Large intestine (tissue), 3 donors: Measurements from ENCODE around the gene ABCA13. TPM values are rescaled to one million over a fixed set of nuclear protein-coding genes. Genes with fewer than 3 reads are reported as not detected.
A peak's percentile ranks its signal among the peaks of the same experiment; 100 is the strongest.

ENCODE experiments used
- DNase-seq, 2 donors: peaks; one replicate each; pipeline versions ENCODE4 v3.0.0 to v3.0.0-alpha.2; 2013
- H3K27ac ChIP-seq: one replicate; pipeline ENCODE4 v1.5.1; 2013; ENCODE audit warnings: low read length
- H3K27me3 ChIP-seq: 2 replicates; pipeline ENCODE4 v1.6.1; 2013; ENCODE audit warnings: low read length; ENCODE audit not compliant: control insufficient read depth, insufficient read depth
- H3K36me3 ChIP-seq: 2 replicates; pipeline ENCODE4 v1.6.1; 2013; ENCODE audit warnings: low read length; ENCODE audit not compliant: control insufficient read depth, insufficient read depth
- H3K4me1 ChIP-seq: one replicate; pipeline ENCODE4 v1.6.1; 2013; ENCODE audit warnings: low read length; ENCODE audit not compliant: control insufficient read depth, insufficient read depth
- H3K4me3 ChIP-seq: one replicate; pipeline ENCODE4 v1.5.1; 2013; ENCODE audit warnings: low read length
- H3K9me3 ChIP-seq: one replicate; pipeline ENCODE4 v1.6.1; 2013; ENCODE audit warnings: mild to moderate bottlenecking, low read depth, low read length, moderate library complexity; ENCODE audit not compliant: control insufficient read depth
- WGBS: methylation state at CpG from one replicate; pipeline ENCODE4 v1.1.5; 2013; ENCODE audit warnings: low lambda C conversion rate; ENCODE audit not compliant: insufficient coverage; 5-methylcytosine and 5-hydroxymethylcytosine counted together
- polyA plus RNA-seq: library from polyadenylated mRNA; unstranded; fragments of 120-200 nt; gene quantifications from one replicate; pipeline ENCODE4 v1.2.1, GENCODE V29; 2013

Gene ABCA13
- polyA plus RNA-seq, 1 donor = 0.28 TPM

DNA sequence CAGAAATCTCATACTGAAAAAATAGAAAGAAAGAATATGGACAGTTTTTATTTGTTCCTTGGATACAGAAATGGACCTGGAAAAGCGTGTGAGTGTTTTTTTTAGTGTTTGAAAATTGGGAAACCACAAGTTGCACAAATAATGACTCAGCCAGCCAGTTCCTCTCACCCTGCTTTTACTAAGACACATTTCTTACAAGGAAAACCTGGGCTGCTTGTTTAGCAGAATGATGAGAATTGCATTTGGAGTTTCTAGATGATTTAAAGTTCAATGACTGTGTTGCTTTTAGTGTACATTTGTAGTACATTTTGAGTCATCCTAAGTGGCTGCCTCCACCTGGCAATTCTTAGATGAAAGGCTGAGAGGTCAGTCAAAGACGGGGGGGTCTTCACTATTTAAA lies 218.7 kb downstream of the ABCA13 start:
- Histone ChIP-seq H3K36me3 (no peaks in the 10 kb centered on the region), H3K4me1 (no peaks in the 10 kb centered on the region), H3K27ac (no peak overlapping the region)

DNA sequence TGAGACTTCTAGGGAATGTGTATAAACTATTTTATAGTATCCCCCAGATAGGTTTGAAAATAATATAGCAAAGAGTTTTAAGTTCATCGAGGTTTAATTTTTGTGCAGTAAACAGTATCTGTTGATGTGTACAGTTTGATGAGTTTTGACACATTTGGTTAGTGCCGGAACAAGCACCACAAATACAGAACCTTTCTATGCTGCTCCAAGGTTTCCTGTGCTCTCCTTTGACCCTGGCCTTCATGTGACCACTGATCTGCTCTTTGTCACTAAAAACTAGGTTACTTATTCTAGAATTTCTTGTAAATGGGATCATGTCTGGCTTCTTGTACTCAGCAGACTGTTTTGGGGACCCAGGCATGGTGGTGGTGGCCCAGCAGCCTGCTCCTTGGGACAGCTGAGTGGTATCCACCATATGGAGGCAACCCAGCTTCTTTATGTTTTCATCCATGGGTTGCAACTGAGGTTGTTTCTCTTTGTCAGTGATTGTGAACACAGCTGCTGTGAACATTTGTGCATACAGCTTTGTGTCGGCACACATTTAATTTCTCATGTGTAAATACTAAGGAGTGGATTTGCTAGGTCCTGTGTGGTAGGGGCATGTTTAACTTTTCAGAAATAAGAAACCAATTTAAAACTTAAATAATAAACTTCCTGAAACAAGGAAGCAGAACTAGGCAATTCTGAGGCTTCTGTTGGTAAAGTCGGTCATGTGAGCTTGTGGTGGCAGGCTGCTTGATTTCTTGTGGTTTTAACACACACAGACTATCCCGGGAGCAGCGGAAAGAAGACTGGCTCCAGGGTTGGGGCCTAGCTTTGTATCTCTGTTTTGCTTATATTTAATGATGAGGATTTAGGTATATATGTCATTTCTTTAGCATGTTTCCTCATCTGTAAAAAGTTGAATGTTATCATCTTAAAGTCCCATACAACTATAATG lies 219.4 kb downstream of the ABCA13 start:
- H3K27ac ChIP-seq = no peak overlapping the region
- 80% methylated on average over 2 of the region's 6 CpGs for WGBS

More for the DNA sequence above, 218.7 kb downstream of the ABCA13 start:
- no peaks in the 10 kb centered on the region for H3K9me3 ChIP-seq
- peak in 1 of 2 donors; percentile 5 for DNase-seq
- no peak overlapping the region for H3K4me3 ChIP-seq
- H3K27me3 ChIP-seq = no peaks in the 10 kb centered on the region
- WGBS = no CpG with 5 or more reads among the region's 2 CpGs

DNA sequence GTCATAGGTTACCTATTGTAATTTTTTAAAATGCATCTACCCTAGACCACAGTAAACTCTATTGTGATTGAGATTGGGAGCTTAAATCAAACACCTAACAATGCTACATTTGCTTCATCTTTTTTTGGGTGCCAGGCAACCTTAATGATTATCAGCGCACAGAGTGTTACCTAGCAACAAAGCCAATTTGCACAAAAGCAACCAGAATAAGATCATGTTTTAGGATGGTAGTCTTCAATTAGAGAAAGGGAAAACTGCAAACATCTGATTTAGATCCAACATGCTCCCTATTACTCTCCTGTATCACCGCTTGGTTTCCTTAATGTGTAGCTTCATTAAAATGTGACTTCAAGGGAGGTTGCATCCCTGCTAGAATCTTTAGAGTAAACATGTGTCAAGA lies 226.9 kb downstream of the ABCA13 start:
- no peak overlapping the region for H3K27ac ChIP-seq
- no peak overlapping the region for H3K4me3 ChIP-seq
- H3K4me1 ChIP-seq = no peaks in the 10 kb centered on the region
- no peak for DNase-seq
- no CpG with 5 or more reads among the region's 2 CpGs for WGBS
- H3K36me3 ChIP-seq = no peaks in the 10 kb centered on the region
- H3K9me3 ChIP-seq = no peaks in the 10 kb centered on the region
- no peaks in the 10 kb centered on the region for H3K27me3 ChIP-seq

More for the DNA sequence above, 219.4 kb downstream of the ABCA13 start:
- Histone ChIP-seq H3K27me3 (no peaks in the 10 kb centered on the region), H3K4me1 (no peaks in the 10 kb centered on the region), H3K4me3 (no peak overlapping the region), H3K9me3 (no peaks in the 10 kb centered on the region), H3K36me3 (no peaks in the 10 kb centered on the region)
- DNase-seq = no peak

DNA sequence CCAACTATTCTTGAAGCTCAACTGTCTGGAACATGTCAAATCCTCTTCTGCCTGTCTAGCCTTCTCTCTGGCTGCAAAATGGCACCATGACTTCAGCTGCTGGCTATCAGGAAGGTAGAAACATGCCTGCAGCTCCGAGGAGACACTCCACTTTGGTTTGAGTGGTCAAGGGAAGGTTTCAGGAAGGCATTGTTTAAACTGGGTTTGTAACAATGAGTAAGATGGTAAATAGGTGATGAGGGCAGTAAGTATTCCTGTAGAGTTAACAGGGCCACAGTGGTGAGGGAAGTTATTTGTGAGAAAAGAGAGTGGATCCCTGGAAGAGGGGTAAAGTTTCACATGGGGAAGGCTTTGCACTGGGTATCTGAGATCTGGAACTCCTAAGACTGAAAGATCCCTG lies 231.5 kb downstream of the ABCA13 start:
- Histone ChIP-seq H3K36me3 (no peaks in the 10 kb centered on the region), H3K27me3 (no peaks in the 10 kb centered on the region), H3K4me3 (no peak overlapping the region), H3K9me3 (no peaks in the 10 kb centered on the region), H3K27ac (no peak overlapping the region), H3K4me1 (no peaks in the 10 kb centered on the region)
- WGBS = no CpG with 5 or more reads among the region's 1 CpG
- DNase-seq = no peak

DNA sequence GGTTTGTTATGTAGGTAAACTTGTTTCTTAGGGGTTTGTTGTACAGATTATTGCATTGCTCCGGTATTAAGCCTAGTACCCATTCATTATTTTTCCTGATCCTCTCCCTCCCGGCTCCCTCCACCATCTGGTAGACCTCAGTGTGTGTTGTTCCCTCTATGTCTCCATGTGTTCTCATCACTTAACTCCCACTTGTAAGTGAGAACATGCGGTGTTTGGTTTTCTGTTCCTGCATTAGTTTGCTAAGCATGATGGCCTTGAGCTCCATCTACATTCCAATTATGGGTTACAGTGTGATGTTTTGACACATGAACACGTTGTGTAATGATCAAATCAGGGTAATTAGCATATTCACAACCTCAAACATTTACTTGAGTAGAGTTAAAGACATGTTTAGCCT lies 237.5 kb downstream of the ABCA13 start:
- Histone ChIP-seq H3K4me3 (no peak overlapping the region), H3K27me3 (no peaks in the 10 kb centered on the region), H3K27ac (no peak overlapping the region), H3K36me3 (no peaks in the 10 kb centered on the region), H3K4me1 (no peaks in the 10 kb centered on the region), H3K9me3 (no peaks in the 10 kb centered on the region)
- DNase-seq = no peak
- WGBS = no CpG with 5 or more reads among the region's 4 CpGs

DNA sequence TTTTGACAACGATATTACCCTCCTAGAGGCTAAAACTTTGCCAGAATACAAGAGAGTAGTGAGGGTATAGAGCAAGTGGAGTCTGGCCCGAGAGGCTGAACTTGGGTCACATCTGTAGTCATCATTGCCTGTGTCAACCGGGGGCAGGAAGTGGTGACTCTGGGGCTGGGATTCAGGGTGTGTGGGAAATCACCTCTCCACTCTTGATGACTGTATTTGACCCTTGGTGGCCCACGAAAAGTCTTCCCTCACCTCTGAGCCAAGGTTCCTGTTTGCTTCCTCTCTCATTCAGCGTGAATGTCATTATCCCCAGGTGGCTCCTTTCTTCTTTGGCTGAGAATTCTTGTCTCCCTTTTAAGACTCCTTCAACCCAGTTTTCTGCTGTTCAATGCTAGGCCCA lies 240.4 kb downstream of the ABCA13 start:
- H3K9me3 ChIP-seq = no peaks in the 10 kb centered on the region
- no CpG with 5 or more reads among the region's 5 CpGs for WGBS
- H3K4me3 ChIP-seq = no peak overlapping the region
- no peaks in the 10 kb centered on the region for H3K27me3 ChIP-seq
- no peak for DNase-seq
- H3K36me3 ChIP-seq = no peaks in the 10 kb centered on the region
- no peaks in the 10 kb centered on the region for H3K4me1 ChIP-seq
- no peak overlapping the region for H3K27ac ChIP-seq

DNA sequence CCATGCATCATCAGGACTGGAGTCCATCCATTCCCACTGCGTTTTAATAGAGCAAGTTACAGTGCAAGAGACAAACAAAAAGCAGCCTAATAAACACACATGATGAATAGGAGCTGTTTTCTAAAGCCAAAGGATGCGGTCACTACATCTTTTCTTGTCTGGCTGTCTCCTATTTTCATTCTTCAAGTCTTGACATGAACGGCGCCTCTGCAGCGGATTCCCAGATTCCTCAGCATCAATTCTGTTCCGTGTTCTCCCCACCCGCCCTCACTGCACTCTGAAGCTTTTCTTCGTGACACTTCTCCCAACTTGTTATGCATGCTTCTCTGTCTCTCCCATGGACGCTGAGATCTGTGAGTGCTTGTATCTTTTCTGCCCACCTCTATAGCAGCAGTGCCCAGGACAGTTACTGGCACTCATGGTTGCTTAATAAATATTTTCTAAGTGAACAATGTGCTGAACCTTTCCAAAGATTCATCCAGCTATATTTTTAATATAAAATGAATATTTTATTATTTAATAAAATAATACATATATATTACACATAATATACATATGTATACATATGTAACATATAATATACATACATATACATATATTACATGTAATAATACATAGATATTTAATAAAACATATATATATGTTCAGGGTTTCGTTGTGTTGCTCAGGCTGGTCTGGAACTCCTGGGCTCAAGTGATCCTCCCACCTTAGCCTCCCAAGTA lies 242.9 kb downstream of the ABCA13 start:
- Histone ChIP-seq H3K27me3 (no peaks in the 10 kb centered on the region), H3K9me3 (no peaks in the 10 kb centered on the region), H3K4me3 (no peak overlapping the region), H3K36me3 (no peaks in the 10 kb centered on the region), H3K4me1 (no peaks in the 10 kb centered on the region), H3K27ac (no peak overlapping the region)
- 81% methylated on average over 8 of the region's 10 CpGs for WGBS
- no peak for DNase-seq

DNA sequence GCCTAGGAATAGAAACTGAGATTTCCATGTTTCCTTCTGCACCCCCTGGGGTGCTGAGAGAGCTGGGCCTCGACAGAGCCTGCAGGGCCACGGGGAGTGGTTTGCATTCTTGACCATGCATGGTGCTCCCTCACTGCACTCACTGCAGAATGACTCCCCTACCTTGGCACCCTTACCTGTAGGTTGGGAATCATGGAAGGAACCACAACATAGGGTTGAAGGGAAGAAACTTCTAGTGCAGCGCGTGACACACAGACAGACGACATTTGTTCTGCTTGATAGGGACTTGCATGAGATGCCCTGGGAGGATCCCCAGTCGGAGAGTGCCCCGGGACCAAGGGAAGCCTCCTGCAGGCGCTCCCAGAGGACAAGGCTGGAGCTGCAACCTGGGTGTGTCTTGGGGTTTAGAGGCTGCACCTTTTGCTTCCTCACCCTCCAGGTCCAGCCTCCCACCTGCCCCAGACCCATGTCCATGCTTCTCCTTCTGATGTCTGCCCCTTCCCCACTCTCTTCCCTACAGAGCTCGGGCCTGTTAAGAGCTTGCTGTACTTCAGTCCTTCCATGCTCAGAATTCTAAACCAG lies 245.2 kb downstream of the ABCA13 start:
- Histone ChIP-seq H3K4me1 (no peaks in the 10 kb centered on the region), H3K36me3 (no peaks in the 10 kb centered on the region), H3K9me3 (no peaks in the 10 kb centered on the region), H3K4me3 (no peak overlapping the region), H3K27me3 (no peaks in the 10 kb centered on the region), H3K27ac (no peak overlapping the region)
- WGBS = 100% methylated on average over 1 of the region's 9 CpGs
- DNase-seq = no peak

DNA sequence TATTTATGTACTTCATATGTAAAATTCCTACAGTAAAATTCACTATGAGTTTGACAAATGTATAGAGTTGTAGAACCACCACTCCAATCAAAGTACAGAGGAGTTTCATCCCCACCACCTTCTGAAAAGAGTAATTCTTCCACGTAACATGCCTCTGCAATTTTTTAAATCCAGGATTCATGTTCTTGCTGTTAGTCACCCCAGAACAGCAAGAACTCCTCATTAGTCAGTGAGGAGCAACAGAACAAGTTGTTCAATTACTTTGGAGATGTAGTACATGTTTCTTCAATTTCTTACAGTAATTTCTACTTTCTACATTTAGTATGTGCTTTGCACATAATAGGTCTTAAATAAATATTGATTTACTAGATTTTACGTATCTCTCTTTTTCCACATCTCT lies 248.1 kb downstream of the ABCA13 start:
- H3K36me3 ChIP-seq = no peaks in the 10 kb centered on the region

DNA sequence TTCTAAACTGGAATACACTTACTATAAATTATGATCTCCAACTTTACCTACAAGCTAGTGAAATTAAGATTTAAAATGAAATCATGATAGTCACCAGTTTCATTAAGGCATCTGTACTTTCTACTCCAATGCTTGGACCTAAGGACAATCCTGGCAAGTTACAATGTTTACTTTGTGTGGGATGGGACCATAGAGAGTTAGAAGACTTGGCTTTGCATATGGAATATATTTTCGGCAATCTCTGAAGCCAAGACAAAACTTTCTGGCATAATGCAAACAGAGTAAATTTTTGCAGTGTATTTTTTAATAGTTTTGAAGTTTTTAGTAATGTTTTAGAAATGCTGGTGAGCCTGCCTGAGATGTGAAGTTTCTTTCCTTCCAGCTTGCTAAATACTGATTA lies 248.9 kb downstream of the ABCA13 start:
- Histone ChIP-seq H3K27me3 (no peaks in the 10 kb centered on the region), H3K9me3 (no peaks in the 10 kb centered on the region), H3K27ac (no peak overlapping the region), H3K36me3 (no peaks in the 10 kb centered on the region), H3K4me1 (no peaks in the 10 kb centered on the region), H3K4me3 (no peak overlapping the region)
- WGBS = no CpG with 5 or more reads among the region's 1 CpG
- DNase-seq = no peak

More for the DNA sequence above, 248.1 kb downstream of the ABCA13 start:
- H3K27me3 ChIP-seq = no peaks in the 10 kb centered on the region
- DNase-seq = no peak
- 0% methylated on average over 1 of the region's 2 CpGs for WGBS
- no peaks in the 10 kb centered on the region for H3K4me1 ChIP-seq
- no peak overlapping the region for H3K27ac ChIP-seq
- H3K9me3 ChIP-seq = no peaks in the 10 kb centered on the region
- no peak overlapping the region for H3K4me3 ChIP-seq
